ENCODE results near the gene TRAF2.
"Not testable (repeated sequence)": the region's sequence is repeated elsewhere in the genome, so short reads cannot be mapped to it uniquely, and the experiment has no call there.

TRAF2 gene, protein sequence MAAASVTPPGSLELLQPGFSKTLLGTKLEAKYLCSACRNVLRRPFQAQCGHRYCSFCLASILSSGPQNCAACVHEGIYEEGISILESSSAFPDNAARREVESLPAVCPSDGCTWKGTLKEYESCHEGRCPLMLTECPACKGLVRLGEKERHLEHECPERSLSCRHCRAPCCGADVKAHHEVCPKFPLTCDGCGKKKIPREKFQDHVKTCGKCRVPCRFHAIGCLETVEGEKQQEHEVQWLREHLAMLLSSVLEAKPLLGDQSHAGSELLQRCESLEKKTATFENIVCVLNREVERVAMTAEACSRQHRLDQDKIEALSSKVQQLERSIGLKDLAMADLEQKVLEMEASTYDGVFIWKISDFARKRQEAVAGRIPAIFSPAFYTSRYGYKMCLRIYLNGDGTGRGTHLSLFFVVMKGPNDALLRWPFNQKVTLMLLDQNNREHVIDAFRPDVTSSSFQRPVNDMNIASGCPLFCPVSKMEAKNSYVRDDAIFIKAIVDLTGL

DNA sequence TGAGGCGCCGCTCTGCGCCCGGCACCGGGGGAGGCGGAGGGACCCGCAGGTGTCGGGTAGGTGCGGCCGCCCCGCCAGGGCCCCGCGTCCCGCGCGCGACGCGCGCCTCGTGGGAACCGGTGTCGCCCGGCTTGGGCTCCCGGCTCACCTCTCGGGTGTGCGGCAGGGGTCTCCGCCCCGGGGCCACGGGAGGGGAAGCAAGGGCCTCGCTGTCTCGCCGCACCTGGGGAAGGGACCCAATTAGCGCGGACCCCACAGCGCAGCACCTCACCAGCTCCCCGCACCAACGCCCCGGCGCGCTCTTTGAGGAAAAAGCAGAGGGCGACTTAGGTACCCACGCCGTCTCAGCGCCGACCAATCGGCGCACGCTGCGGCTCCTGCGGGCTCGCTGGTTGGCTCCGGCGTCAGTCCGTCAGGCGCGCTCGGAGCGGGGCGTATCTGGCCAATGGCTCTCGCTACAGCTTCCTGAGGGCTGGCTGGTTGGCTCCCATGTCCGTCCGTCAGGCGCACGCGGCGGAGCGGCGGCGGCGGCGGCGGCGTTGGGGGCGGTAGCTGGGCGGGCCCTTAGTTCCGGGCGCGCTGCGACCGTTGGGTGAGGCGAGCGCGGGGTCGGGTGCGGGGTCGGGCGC, at the start of gene TRAF2:
TSS of gene TRAF2 (plus strand) at position 567 of the 629 bp plus-strand sequence. CDS start 12,225 bp downstream, outside the sequence.
- DNase-seq = peak; percentile 91 to 94

DNA sequence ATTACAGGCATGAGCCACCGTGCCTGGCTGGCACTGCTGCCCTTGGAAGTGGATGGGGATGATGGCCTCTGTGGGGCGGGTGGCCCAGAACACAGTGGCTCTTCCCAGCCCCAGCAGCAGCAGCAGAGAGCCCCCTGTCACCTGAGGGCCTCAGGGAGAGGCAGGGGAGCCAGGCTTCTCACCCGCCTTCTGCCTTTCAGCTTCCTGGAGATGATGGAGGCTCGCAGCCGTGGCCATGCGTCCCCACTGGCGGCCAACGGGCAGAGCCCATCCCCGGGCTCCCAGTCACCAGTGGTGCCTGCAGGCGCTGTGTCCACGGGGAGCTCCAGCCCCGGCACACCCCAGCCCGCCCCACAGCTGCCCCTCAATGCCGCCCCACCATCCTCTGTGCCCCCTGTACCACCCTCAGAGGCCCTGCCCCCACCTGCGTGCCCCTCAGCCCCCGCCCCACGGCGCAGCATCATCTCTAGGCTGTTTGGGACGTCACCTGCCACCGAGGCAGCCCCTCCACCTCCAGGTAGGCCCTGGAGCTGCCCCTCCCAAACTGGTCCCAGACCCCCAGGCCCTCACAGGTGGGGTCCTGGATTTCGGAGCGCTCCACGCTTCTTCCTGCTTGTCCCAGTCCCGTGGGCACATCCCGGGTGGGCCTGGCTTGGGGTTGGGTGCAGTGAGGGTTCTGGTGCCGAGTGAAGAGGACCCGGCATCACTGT, 49.0 kb upstream of the TRAF2 start:
- no peak for DNase-seq

DNA sequence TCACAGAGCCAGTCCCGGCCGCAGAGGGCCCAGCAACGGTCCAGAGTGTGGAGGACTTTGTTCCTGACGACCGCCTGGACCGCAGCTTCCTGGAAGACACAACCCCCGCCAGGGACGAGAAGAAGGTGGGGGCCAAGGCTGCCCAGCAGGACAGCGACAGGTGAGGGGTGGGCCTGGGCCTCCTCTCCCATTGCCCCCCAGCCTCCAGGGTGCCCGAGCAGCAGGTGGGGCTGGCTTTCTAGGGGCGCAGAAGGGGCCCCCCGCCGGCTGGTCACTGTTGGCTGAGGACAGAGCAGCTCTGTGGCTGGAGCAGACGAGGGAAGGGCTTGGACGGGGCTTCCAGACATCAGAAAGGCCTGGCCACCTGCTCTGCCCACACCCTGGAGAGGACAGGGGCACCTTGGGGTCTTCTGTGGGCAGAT, 48.4 kb upstream of the TRAF2 start:
- not testable (repeated sequence) for DNase-seq

DNA sequence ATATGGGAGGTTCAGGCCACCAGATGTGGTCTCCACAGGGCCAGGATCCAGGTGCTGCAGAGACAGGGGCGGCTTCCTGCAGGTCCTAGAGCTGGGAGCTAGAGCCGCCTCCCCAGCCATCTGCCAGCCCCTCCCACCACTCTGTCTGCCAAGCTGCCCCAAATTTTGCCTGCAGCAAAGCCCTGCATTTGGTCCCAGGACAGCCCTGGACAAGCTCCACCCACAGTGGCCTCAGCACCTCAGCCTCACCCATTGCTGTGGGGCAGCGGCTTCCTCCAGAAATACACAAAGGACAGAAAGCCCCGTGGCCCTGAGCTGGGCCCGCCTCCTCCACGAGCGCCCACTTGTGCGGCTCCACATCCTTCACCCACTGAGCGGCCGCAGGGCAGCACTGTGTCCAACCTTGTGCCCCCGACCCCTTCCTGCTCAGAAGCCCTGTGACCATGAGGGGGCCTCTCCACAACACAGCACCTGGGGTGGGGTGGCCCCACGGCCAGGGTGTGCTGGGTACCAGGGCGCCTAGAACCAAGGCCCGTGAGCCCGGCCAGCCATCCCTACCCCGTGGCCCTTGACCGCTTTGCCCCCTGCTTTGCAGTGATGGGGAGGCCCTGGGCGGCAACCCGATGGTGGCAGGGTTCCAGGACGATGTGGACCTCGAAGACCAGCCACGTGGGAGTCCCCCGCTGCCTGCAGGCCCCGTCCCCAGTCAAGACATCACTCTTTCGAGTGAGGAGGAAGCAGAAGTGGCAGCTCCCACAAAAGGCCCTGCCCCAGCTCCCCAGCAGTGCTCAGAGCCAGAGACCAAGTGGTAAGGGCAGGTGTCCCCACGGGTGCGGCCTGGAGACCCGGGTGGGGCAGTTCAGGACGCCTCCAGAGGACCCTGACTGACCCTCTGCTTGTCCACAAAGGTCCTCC, 47.7 kb upstream of the TRAF2 start:
- no peak for DNase-seq

DNA sequence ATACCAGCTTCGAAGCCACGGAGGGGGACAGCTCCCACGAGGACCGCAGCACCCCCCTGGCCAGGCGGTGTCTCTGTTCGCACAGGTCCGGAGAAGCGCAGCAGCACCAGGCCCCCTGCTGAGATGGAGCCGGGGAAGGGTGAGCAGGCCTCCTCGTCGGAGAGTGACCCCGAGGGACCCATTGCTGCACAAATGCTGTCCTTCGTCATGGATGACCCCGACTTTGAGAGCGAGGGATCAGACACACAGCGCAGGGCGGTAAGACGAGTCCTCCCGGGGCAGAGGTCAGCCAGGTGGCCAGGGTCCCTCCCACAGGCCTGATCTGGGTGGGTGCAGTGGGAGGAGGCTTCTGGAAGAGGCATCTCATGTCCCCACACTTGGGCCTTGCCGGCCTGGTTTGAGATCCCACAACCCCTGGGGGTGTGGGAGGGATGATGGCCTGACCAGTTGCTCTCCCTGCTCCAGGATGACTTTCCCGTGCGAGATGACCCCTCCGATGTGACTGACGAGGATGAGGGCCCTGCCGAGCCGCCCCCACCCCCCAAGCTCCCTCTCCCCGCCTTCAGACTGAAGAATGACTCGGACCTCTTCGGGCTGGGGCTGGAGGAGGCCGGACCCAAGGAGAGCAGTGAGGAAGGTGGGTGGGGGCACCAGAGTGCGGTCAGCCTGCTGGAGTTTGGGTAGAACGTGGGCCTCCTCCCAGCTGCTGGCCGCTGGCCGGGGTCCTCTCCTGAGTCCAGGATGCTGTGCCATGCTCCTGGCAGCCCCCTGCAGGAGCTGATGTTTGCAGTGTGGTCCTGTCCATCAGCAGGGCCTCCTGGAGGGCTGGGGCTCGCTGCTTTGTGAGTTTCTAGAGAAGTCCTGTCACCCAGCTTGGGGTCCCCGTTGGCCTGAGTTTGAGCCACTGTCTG, 46.8 kb upstream of the TRAF2 start:
- DNase-seq = no peak

DNA sequence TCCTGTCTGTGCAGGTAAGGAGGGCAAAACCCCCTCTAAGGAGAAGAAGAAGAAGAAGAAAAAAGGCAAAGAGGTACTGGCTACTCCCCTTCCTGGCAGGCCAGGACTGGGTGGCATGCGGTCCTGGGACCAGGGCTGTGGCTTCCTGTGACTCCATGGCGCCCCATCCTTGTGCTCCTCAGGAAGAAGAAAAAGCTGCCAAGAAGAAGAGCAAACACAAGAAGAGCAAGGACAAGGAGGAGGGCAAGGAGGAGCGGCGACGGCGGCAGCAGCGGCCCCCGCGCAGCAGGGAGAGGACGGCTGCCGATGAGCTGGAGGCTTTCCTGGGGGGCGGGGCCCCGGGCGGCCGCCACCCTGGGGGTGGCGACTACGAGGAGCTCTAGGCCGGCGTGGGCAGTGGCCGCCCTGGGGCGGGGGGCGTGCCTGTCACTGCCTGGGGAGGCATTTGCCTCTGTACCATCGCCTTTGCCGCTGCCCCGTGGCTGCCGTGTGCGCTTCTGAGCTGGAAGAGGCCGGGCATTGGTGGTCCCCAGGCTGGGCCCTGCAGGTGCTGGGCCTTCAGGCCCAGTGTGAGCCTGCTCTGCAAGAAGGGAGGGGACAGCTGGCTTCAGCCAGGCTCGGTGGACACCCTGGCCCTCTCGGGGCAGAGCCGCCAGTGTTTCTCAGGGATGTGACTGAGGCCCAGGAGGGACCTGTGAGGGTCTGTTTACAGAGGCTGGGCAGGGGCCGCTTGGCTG, 46.0 kb upstream of the TRAF2 start:
- no peak for DNase-seq

DNA sequence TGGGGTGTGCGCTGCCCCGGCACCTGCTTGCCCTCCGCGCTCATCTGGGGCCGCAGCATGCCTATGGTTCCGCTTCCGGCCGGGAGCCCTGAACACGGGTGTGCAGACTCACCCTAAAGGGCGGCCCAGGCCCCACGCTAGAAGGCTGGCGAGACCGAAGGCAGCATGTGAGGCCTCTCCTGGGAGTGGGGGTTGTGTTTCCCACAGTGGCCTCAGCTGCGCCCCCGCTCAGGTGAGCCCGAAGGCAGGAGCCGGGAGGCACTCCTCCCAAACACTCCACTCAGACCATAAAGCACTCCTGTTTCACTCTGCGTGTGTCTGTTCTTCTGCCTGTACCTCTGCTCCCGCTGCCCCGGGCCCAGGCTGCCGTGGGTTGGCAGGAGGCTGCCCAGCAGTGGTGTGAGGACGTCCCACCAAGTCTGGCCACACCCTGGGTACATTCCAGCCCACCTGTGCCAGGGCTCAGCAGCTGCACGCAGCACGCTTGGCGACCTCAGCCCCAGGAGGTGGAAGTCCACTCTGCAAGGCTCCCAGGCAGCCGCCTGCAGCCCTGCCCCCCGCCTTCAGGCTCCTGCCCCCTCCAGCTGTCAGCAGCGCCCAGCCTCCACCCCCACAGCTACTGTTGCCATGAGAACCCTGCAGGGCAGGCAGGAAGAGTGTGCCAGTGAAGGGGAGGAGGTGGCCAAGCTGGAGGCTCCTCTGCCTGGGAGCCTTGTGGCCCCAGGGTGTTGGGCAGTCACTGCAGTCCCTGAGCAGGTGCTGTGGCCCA, 45.3 kb upstream of the TRAF2 start:
- no peak for DNase-seq

DNA sequence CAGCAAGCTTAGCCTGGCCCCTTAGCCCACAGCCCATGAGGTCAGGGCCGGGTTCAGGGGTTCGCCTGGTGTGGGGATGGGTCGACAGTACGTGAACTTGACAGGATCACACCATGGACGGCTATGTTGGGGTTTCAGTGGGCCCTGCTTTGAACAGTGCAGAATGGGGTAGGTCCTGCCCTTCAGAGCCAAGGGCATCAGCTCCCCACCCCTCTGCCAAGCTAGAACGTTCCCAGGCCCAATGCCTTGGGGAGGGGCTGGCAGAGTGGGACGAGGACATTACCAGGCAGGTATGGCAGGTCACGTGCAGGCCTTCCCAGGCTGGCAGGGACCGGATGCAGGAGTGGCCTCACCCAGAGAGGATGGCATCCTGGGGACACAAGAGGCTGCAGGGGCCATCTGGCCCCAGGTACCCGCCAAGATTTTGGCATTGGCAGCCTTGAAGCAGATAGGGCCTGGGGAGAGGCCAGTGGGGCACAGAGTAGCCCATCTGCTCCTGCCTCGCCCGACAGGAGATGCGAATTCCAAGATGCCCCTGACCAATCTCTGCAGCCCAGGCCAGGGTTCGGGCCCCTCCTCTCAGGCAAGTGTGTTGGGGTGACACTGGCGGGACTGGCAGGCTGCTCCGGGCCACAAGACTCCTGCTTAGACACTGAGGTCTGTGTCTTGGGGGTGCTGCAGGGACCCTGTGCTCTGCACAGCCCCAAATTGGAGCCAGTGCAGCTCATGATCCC, 44.5 kb upstream of the TRAF2 start:
- not testable (repeated sequence) for DNase-seq

DNA sequence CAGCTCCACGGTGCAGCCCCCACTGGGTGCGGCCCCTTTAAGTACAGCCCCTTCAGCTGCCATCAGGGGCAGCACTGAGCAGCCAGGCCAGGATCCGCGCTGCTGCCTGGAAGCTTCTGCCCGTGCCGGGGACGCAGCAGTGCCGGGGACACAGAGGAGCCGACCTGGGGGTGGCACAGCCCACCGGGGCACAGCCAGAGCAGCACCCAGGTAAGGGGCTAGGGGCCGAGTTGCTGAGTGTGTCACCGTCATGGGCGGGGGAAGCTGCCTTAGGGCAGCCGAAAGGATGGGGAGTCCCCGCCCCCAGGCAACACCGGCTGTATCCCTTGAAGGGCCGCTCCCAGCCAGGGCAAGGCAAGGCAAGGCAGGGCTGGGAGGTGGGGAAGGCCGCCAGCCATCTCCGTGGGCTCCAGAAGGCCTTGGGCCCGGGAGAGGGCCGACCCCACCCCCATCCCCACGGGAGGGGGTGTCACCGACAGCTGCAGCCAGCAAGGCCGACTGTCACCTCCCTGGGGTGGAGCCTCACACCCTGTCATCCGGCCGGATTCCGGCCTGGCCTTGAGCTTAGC, 43.9 kb upstream of the TRAF2 start, which contains the start of gene AJM1:
TSS of gene AJM1 (plus strand) at position 99 of the 569 bp plus-strand sequence. CDS start 1,937 bp downstream, outside the sequence.
- DNase-seq = peak; percentile 59 to 86

DNA sequence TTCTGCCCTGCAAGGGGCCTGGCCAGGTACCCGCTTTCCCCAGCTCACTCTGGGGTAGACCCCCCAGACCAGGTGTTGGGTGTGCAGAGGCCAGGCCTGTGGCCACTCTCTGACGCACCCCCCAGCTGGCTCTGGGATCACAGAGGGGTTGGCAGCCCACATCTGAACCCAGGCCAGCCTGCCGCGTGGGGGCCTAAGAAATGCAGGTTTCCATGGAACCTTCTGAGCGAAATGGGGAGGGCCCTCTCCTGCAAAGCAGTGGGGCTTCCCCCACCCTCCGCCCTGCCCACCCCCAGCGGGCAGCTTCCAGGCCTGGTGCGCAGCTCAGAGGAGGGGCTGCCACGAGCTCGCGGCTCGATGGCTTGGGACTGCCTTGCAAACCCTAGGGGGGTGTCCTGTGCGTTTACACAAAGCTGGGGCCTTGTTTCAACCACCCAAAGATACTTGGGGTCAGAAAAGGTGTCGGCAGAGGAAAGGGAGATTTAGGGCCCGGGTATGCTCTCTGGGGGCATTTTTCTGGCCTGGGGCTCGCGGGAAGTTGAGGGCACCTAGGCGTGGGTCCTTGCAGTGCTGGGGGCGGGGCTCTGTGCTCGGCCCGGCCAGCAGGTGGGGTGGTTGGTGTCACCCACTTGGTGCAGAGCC, 43.0 kb upstream of the TRAF2 start:
- not testable (repeated sequence) for DNase-seq

DNA sequence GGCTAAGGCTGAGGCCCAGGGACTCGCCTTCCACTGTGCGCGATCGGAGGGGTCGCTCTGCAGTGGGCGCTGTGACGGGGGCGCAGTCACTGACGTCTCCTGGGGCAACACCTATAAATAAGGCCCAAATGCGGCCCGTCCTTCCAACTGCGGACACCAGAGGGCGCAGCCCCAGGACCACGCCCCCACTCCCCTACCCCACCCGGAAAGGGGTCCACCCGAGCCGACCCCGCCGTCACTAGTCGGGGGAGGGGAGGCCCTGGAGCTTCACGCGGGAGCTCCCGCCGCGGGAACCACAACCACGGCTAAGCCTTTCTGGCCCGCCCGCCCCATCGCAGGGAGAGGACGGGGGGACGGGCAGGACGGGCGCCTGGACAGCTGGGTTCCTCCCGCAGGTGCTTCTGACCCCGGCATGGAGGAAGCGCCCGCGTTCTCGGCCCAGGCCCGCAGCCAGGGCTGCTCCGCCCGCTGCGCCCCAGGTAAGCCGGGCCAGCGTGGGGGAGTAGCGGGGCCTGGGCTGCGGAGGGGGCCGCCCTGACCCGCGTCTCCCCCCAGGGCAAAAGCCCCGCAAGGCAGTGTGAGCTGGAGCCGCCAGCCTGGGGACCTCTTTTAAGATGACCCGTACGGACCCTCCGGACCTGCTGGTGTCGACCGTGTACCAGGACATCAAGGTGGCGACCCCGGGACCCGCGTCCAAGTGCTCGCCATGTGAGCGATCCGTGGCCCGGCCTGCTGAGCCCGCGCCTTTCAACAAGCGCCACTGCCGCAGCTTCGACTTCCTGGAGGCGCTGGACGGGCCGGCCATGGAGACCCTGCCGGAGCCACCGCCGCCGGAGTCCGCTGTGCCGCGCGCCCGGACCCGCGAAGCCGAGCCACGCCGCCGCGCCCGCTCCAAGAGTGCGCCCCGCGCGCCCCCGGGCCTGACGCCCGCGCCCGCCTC, 42.2 kb upstream of the TRAF2 start:
- peak in 1 of 2 donors; percentile 8 for DNase-seq

DNA sequence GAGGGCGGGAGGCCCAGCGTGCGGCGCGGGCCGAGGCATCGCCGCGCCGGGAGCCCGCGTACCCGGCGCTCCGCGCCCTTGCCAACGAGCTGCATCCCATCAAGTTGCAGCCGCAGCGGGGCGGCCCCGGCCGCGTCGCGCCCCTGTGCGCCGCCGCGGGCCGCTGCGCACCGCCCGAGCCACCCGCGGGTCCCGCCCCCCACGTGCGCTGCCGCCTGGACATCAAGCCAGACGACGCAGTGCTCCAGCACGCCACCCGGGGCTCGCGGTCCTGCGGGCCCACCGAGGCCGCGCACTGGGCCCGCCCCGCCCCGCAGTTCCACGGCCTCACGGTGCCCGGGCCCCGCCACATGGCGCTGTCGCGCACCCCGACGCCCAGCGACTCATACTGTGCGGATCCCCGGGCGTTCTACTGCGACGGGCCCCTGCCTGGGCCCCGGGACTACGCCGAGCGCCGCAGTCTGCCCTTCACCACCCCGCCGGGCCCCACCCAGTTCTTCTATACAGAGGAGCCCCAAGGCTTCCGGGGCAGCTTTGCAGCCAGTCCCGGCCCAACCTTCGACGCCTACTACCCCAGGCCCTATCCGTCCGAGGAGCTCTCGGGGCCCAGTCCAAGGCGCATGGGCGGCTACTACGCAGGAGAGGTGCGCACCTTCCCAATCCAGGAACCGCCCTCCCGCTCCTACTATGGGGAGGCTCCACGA, 41.4 kb upstream of the TRAF2 start:
- no peak for DNase-seq

DNA sequence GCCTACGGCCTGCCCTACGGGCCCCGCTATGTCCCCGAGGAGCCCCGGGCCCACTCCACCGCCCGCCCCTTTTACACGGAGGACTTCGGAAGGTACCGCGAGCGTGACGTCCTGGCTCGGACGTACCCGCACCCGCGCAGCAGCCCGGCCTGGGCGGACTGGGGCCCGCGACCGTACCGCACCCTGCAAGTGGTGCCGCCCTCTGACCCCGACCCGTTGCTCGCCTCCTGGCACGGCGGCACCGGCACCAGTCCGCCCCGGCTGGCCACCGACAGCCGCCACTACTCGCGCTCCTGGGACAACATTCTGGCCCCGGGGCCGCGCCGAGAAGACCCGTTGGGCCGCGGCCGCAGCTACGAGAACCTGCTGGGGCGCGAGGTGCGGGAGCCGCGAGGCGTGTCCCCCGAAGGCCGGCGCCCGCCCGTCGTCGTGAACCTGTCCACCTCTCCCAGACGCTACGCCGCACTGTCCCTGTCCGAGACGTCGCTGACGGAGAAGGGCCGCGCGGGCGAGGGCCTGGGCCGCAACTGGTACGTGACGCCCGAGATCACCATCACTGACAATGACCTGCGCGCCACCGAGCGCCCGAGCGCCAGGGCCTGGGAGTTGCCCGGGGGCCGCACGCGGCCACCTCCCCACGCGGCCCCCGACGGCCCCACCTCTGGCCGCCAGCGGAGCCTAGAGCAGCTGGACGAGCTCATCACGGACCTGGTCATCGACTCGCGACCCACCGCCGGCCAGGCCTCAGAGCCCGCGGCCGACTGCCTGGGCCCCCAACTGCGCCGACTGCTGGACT, 40.7 kb upstream of the TRAF2 start:
- DNase-seq = no peak

DNA sequence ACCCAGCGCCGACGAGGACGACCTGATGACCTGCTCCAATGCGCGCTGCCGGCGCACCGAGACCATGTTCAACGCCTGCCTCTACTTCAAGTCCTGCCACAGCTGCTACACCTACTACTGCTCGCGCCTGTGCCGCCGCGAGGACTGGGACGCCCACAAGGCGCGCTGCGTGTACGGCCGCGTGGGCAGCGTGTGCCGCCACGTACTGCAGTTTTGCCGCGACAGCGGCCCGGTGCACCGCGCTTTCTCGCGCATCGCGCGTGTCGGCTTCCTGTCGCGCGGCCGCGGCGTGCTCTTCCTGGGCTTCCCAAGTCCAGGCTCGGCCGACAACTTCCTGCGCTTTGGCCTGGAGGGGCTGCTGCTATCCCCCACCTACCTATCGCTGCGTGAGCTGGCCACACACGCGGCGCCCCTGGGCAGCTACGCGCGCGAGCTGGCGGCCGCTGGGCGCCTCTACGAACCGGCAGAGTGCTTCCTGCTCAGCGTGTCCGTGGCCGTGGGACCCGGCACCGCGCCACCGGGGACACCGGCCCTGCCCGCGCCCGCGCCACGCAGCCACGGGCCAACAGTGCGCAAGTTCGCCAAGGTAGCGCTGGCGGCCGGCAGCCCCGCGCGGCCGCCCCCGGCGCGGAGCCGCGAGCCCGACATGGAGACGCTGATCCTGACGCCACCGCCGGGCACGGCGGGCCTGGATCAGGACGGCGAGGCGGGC, 39.8 kb upstream of the TRAF2 start:
- no peak for DNase-seq

Data from bone marrow (tissue), 2 donors.